ENCODE data around the gene HEATR5B. TPM values are rescaled to one million over a fixed set of nuclear protein-coding genes. Genes with fewer than 3 reads are reported as not detected.

Gene HEATR5B
- polyA plus RNA-seq, 3 donors = 3.5 to 21.6 (median 3.8) TPM

- H3K4me2 ChIP-seq (replicated peaks; ENCODE audit: extremely low read depth, low read length, poor library complexity, severe bottlenecking) = no peak overlapping the region
- H3K9ac ChIP-seq (ENCODE audit: insufficient read depth, low read length, poor library complexity, severe bottlenecking) = no peak overlapping the region
- no peaks in the 10 kb centered on the region for H3K4me1 Mint-ChIP-seq
- no peak overlapping the region for H3K4me3 ChIP-seq (replicated peaks in 1 of 3; ENCODE audit: low read depth in 2 of 3, low read length in 3 of 3)
- no peaks in the 10 kb centered on the region for H3K9me3 ChIP-seq (replicated peaks in 1 of 2; ENCODE audit: control insufficient read depth in 1 of 2, insufficient read depth in 1 of 2, low read length in 2 of 2)
- no peak overlapping the region for H2AFZ ChIP-seq (ENCODE audit: insufficient read depth, low read depth, low read length, poor library complexity, severe bottlenecking)
- peaks cover 19 to 25% of the 10 kb centered on the region in 2 donors for H3K36me3 Mint-ChIP-seq
- peaks cover 0 to 6% (median 3%) of the 10 kb centered on the region in 7 donors for H3K9me3 Mint-ChIP-seq
- no peak for TF ChIP-seq CTCF (IDR thresholded peaks at IDR 0.05)
- intact Hi-C loops (cut with micrococcal nuclease) = no loop called here
- no peak overlapping the region for H3K4me3 Mint-ChIP-seq
- H3K27ac Mint-ChIP-seq = no peak overlapping the region
- no peaks in the 10 kb centered on the region for H3K27me3 Mint-ChIP-seq (ENCODE audit: low read depth in 3 of 3)
- no peak for DNase-seq
- H3K27me3 ChIP-seq (ENCODE audit: control insufficient read depth in 2 of 2, insufficient read depth in 2 of 2, low read length in 2 of 2) = no peaks in the 10 kb centered on the region
- no peaks in the 10 kb centered on the region for H3K79me2 ChIP-seq (ENCODE audit: insufficient read depth, low read length)
- H3K4me1 ChIP-seq (ENCODE audit: control insufficient read depth in 1 of 2, insufficient read depth in 2 of 2, low read length in 2 of 2) = no peaks in the 10 kb centered on the region
- WGBS (ENCODE audit: insufficient coverage) = no CpG with 5 or more reads among the region's 2 CpGs
- H3K27ac ChIP-seq (ENCODE audit: low read depth in 1 of 2, low read length in 2 of 2) = no peak overlapping the region
- H3K36me3 ChIP-seq (replicated peaks in 1 of 2; ENCODE audit: control insufficient read depth in 1 of 2, insufficient read depth in 2 of 2, low read length in 2 of 2) = peaks cover 16 to 22% of the 10 kb centered on the region in 2 donors
- no peaks in the 10 kb centered on the region for H4K20me1 ChIP-seq (ENCODE audit: insufficient read depth, low read length)
Measured at GRCh38 chr2:36976065-36976464, 108.1 kb downstream of the HEATR5B start.

- Histone ChIP-seq H3K36me3 (replicated peaks in 1 of 2; ENCODE audit: control insufficient read depth in 1 of 2, insufficient read depth in 2 of 2, low read length in 2 of 2) (peaks cover 8 to 14% of the 10 kb centered on the region in 2 donors), H3K9ac (ENCODE audit: insufficient read depth, low read length, poor library complexity, severe bottlenecking) (no peak overlapping the region), H3K4me2 (replicated peaks; ENCODE audit: extremely low read depth, low read length, poor library complexity, severe bottlenecking) (no peak overlapping the region), H3K9me3 (replicated peaks in 1 of 2; ENCODE audit: control insufficient read depth in 1 of 2, insufficient read depth in 1 of 2, low read length in 2 of 2) (no peaks in the 10 kb centered on the region), H3K4me1 (ENCODE audit: control insufficient read depth in 1 of 2, insufficient read depth in 2 of 2, low read length in 2 of 2) (no peaks in the 10 kb centered on the region), H3K79me2 (ENCODE audit: insufficient read depth, low read length) (no peaks in the 10 kb centered on the region), H2AFZ (ENCODE audit: insufficient read depth, low read depth, low read length, poor library complexity, severe bottlenecking) (no peak overlapping the region), H3K27ac (ENCODE audit: low read depth in 1 of 2, low read length in 2 of 2) (no peak overlapping the region), H3K27me3 (ENCODE audit: control insufficient read depth in 2 of 2, insufficient read depth in 2 of 2, low read length in 2 of 2) (no peaks in the 10 kb centered on the region), H3K4me3 (replicated peaks in 1 of 3; ENCODE audit: low read depth in 2 of 3, low read length in 3 of 3) (no peak overlapping the region), H4K20me1 (ENCODE audit: insufficient read depth, low read length) (no peaks in the 10 kb centered on the region)
- Mint-ChIP-seq H3K36me3 (peaks cover 15 to 18% of the 10 kb centered on the region in 2 donors), H3K27me3 (ENCODE audit: low read depth in 3 of 3) (no peaks in the 10 kb centered on the region), H3K4me3 (no peak overlapping the region), H3K4me1 (no peaks in the 10 kb centered on the region), H3K27ac (no peak overlapping the region), H3K9me3 (peaks cover 0 to 6% (median 3%) of the 10 kb centered on the region in 7 donors)
- TF ChIP-seq CTCF (IDR thresholded peaks at IDR 0.05) = no peak
- intact Hi-C loops (cut with micrococcal nuclease) = no loop called here
- WGBS (ENCODE audit: insufficient coverage) = 97% methylated on average over 6 of the region's 8 CpGs
- no peak for DNase-seq
Measured at GRCh38 chr2:36975306-36975705, 108.9 kb downstream of the HEATR5B start.
